T-helper 2 cell treated with Interferon-gamma antibody and Interleukin-4, amounts not matched to agents 5 μg/mL and 100 μg/mL, for 36 hours (primary cell): ENCODE measurements around the gene POLDIP3.

Experiments used
- DNase-seq: peaks from one replicate; pipeline ENCODE4 v3.0.0; 2021; ENCODE audit warnings: low spot score
- H3K27ac Mint-ChIP-seq: one replicate; pipeline ENCODE4 v1.8.0; 2021; ENCODE audit warnings: mild to moderate bottlenecking, mixed read lengths
- H3K27me3 Mint-ChIP-seq: one replicate; pipeline ENCODE4 v1.8.0; 2021; ENCODE audit warnings: low read depth, mixed read lengths
- H3K36me3 Mint-ChIP-seq: one replicate; pipeline ENCODE4 v1.8.0; 2021; ENCODE audit warnings: low read depth, mixed read lengths
- H3K4me1 Mint-ChIP-seq: one replicate; pipeline ENCODE4 v1.8.0; 2021; ENCODE audit warnings: low read depth, mixed read lengths
- H3K4me3 Mint-ChIP-seq: one replicate; pipeline ENCODE4 v1.8.0; 2022; ENCODE audit warnings: mild to moderate bottlenecking, moderate library complexity, mixed read lengths
- H3K9me3 Mint-ChIP-seq: one replicate; pipeline ENCODE4 v1.8.0; 2021; ENCODE audit warnings: mixed read lengths

POLDIP3 gene

GRCh38 chr22:42645938-42646568 lies 31.4 kb upstream of the POLDIP3 start:
- Mint-ChIP-seq H3K27ac (no peak overlapping the region), H3K36me3 (peaks cover 4% of the 10 kb centered on the region), H3K4me1 (peaks cover 12% of the 10 kb centered on the region), H3K27me3 (no peaks in the 10 kb centered on the region), H3K9me3 (no peaks in the 10 kb centered on the region), H3K4me3 (no peak overlapping the region)
- no peak for DNase-seq

DNA sequence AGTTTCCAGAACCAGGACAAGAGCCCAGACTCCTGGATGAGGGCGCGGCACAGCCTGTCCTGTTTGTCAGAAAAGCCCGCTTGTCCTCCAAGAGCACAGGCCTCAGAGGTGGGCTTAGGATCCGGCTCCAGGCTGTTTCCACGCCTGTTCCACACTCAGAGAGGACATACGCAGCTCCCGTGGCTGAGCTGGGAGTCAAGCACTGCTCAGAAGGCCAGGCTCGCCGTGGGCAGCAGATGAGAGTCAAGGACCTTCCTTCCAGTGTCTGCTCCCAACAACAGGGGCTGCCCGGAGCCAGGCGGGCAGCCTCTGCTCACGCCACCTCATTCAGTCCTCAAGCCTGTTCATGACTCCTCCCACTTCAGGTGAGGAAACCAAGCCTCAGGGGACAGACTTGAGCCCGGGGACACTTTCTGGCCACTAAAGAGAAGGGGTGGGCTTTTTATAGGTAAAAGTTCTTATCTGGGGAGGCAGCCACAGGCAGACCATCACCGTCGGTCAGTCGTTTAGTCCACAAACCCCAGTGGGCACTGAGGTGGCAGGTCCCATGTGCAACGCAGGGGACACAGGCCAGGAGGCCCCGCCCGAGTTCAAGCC lies 30.8 kb upstream of the POLDIP3 start:
- Mint-ChIP-seq H3K9me3 (no peaks in the 10 kb centered on the region), H3K27me3 (no peaks in the 10 kb centered on the region), H3K36me3 (peaks cover 4% of the 10 kb centered on the region), H3K4me1 (peaks cover 12% of the 10 kb centered on the region), H3K4me3 (no peak overlapping the region), H3K27ac (no peak overlapping the region)
- DNase-seq = no peak

- H3K36me3 Mint-ChIP-seq = peaks cover 4% of the 10 kb centered on the region
- no peak overlapping the region for H3K4me3 Mint-ChIP-seq
Observed at GRCh38 chr22:42644422-42645340, 30.0 kb upstream of the POLDIP3 start.

GRCh38 chr22:42643634-42644421 lies 29.1 kb upstream of the POLDIP3 start:
- no peak for DNase-seq
- Mint-ChIP-seq H3K27ac (no peak overlapping the region), H3K36me3 (peaks cover 4% of the 10 kb centered on the region), H3K4me1 (peaks cover 12% of the 10 kb centered on the region), H3K27me3 (no peaks in the 10 kb centered on the region), H3K9me3 (no peaks in the 10 kb centered on the region), H3K4me3 (no peak overlapping the region)

More at GRCh38 chr22:42644422-42645340, 30.0 kb upstream of the POLDIP3 start:
- no peak for DNase-seq
- H3K27ac Mint-ChIP-seq = no peak overlapping the region
- H3K4me1 Mint-ChIP-seq = peaks cover 12% of the 10 kb centered on the region
- H3K9me3 Mint-ChIP-seq = no peaks in the 10 kb centered on the region
- no peaks in the 10 kb centered on the region for H3K27me3 Mint-ChIP-seq

DNA sequence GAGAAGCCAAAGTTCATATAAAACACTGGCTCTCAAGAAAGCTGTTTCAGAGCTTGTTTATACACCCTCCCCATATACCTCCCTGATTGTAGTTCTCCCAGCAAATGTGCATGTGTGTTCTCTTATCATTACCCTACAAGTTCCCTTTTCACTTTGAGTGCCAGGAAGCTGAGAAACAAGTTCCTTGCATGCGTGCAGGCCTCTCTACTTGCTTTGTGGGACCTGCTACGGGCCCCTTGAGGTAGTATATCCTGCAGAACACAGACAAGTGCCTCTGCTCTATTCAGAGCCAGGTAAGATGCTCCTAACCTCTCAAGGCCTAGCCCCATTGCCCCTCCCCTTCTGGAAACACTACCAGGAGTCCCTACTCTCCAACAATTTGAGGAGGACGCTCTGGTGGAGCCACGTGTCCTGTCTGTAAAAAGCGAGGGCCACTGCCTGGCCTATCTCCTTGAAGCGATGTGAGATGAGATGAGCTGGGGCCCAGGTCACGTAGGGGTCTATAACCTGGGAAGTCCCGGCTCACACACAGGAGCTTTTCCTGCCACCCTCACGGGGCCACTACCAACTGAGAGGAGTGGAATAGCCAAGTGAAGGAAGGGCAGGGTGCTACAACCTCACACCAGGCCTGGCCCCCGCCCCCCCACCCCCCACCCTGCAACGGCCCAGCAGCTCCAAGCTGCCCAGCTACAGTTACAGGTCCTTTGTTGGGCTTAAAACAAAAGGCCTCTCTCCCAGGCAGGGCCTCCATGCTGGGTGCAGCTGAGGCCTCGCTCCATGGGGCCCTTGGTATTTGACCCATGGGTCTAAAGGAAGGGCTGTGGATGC lies 28.3 kb upstream of the POLDIP3 start:
- Mint-ChIP-seq H3K36me3 (peaks cover 2% of the 10 kb centered on the region), H3K4me3 (no peak overlapping the region), H3K27me3 (no peaks in the 10 kb centered on the region), H3K27ac (no peak overlapping the region), H3K9me3 (no peaks in the 10 kb centered on the region), H3K4me1 (peaks cover 11% of the 10 kb centered on the region)
- DNase-seq = no peak

DNA sequence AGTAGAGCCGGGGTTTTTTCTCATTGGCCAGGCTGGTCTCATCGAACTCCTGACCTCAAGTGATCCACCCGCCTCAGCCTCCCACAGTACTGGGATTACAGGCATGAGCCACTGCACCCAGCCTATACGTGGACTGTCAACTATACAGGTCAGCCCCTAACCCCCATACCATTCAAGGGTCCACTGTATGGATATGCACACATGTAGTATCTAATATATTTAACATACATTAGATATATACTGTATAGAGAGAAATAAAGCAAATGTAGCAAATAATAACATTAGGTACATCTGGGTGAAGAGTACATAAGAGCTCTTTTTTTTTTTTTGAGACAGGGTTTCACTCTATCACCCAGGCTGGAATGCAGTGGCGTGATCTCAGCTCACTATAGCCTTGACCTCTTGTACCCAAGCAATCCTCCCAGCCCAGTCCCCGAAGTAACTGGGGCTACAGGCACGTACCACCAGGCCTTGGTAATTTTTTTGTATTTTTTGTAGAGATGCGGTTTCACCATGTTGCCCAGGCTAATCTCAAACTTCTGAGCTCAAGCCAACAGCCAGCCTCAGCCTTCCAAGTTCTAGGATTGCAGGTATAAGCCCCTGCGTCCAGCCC lies 27.2 kb upstream of the POLDIP3 start:
- Mint-ChIP-seq H3K4me3 (no peak overlapping the region), H3K27ac (no peak overlapping the region), H3K9me3 (no peaks in the 10 kb centered on the region), H3K4me1 (peaks cover 6% of the 10 kb centered on the region), H3K27me3 (no peaks in the 10 kb centered on the region), H3K36me3 (peaks cover 1% of the 10 kb centered on the region)
- no peak for DNase-seq

DNA sequence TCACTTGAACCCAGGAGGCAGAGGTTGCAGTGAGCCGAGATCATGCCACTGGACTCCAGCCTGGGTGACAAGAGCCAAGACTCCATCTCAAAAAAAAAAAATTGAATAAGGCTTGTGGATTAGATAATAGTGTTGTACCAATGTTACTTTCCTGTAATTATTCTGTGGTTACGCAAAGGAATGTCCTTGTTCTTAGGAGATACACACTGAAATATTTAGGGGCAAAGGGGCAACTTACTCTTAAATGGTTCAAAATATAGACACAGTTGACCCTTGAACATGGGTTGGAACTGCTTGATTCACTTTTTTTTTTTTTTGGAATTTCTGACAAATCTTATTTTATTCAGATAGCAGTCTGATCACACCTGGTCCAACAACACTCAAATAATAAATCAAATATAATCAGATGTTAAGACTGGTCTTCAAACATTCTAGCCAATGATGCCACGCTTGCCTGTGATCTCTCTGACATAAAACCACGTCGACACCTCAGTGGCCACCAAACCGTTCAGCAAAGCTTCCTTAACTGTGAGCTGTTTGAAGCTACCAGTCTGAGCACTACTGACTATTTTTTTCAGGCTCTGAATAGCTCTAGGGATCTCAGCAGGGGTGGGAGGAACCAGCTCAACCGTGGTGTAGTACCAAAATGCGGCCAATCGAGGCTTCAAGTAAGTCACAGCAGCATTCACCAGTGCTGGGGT lies 25.0 kb upstream of the POLDIP3 start:
- Mint-ChIP-seq H3K4me3 (no peak overlapping the region), H3K36me3 (peaks cover 4% of the 10 kb centered on the region), H3K27me3 (no peaks in the 10 kb centered on the region), H3K9me3 (no peaks in the 10 kb centered on the region), H3K4me1 (peaks cover 4% of the 10 kb centered on the region), H3K27ac (no peak overlapping the region)
- DNase-seq = no peak

GRCh38 chr22:42637555-42637954 lies 22.9 kb upstream of the POLDIP3 start:
- Mint-ChIP-seq H3K4me3 (no peak overlapping the region), H3K9me3 (no peaks in the 10 kb centered on the region), H3K27me3 (no peaks in the 10 kb centered on the region), H3K4me1 (no peaks in the 10 kb centered on the region), H3K27ac (no peak overlapping the region), H3K36me3 (peaks cover 4% of the 10 kb centered on the region)
- no peak for DNase-seq

- H3K27ac Mint-ChIP-seq = no peak overlapping the region
- H3K4me1 Mint-ChIP-seq = no peaks in the 10 kb centered on the region
- no peaks in the 10 kb centered on the region for H3K9me3 Mint-ChIP-seq
- peaks cover 4% of the 10 kb centered on the region for H3K36me3 Mint-ChIP-seq
- no peaks in the 10 kb centered on the region for H3K27me3 Mint-ChIP-seq
- no peak for DNase-seq
- H3K4me3 Mint-ChIP-seq = no peak overlapping the region
Observed at GRCh38 chr22:42636506-42636905, 21.8 kb upstream of the POLDIP3 start.

DNA sequence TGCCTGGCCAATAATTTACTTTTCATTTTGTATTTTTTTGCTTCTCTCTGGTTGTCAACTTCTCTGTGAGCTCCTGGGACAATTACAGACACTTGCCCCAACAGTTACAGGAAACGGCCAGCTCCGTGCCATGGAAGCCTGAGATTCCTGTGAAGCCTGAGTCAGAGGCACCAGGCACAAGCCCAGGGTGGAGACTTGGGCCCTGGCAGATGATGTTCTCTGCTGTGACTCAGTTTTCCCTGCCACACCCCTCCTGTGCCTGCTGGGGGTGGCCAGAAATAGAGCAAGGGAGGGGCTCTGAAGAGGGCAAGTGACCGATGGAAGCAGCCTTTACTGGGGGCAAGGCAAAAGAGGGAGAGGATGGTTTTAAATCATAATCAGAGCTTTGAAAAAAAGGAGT lies 20.8 kb upstream of the POLDIP3 start:
- Mint-ChIP-seq H3K36me3 (peaks cover 4% of the 10 kb centered on the region), H3K4me1 (no peaks in the 10 kb centered on the region), H3K27ac (peak overlapping the region; percentile 41), H3K27me3 (no peaks in the 10 kb centered on the region), H3K9me3 (no peaks in the 10 kb centered on the region), H3K4me3 (no peak overlapping the region)
- no peak for DNase-seq

DNA sequence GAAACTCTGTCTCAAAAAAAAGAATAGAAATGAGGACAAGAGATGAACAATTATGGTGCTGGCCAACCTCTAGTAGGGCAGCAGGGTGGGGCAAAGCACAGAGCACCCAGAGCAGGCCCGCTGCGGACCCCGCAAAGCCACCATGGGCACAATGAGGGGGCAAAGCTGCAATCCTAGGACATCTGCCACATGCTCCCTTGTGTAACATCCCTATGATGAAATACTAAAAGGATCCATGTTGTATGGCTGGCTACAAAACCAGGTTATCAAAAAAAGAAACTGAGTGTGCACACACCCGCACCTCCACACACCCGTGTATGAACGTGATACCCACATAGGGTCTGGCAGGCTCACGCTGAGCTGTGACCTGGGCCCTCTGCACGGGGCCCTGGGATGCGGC lies 18.3 kb upstream of the POLDIP3 start:
- H3K4me3 Mint-ChIP-seq = no peak overlapping the region
- H3K27ac Mint-ChIP-seq = no peak overlapping the region
- DNase-seq = no peak
- H3K9me3 Mint-ChIP-seq = no peaks in the 10 kb centered on the region
- no peaks in the 10 kb centered on the region for H3K27me3 Mint-ChIP-seq
- no peaks in the 10 kb centered on the region for H3K4me1 Mint-ChIP-seq
- peaks cover 12% of the 10 kb centered on the region for H3K36me3 Mint-ChIP-seq

DNA sequence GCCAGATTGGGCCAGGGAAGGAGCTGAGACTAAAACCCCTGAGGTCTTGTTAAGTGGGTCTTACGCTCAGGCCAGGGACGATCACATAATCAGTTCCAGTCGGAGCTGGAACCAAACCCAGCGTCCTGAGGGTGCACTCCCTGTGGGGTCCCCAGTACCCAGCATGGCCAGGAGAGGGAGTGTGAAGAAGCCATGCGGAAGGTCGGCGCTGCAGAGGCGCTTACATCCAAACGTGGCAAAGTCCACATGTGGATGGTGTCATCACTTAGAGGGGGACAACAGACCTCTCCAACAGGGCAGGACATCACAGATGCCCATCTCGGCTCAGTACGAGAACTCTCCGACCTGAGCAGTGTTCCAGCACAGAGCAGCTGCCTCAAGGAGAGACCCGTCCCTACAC lies 17.4 kb upstream of the POLDIP3 start:
- DNase-seq = no peak
- no peak overlapping the region for H3K27ac Mint-ChIP-seq
- no peaks in the 10 kb centered on the region for H3K9me3 Mint-ChIP-seq
- H3K4me1 Mint-ChIP-seq = no peaks in the 10 kb centered on the region
- peaks cover 12% of the 10 kb centered on the region for H3K36me3 Mint-ChIP-seq
- H3K27me3 Mint-ChIP-seq = no peaks in the 10 kb centered on the region
- H3K4me3 Mint-ChIP-seq = no peak overlapping the region
